Naive thymus-derived CD4-positive, alpha-beta T cell (primary cell): ENCODE data around the gene OSBPL6. TPM values are rescaled to one million over a fixed set of nuclear protein-coding genes. Genes with fewer than 3 reads are reported as not detected.
"Not testable (repeated sequence)": the region's sequence is repeated elsewhere in the genome, so short reads cannot be mapped to it uniquely, and the experiment has no call there.

Experiments
- ATAC-seq: fragments of 150-1000 bp; cut with Tn5 transposase; 2 replicates; pipeline ENCODE4 v1.10.0; 2021; ENCODE audit warnings: mild to moderate bottlenecking, moderate library complexity
- CTCF ChIA-PET: fragments of 350-600 bp; sonication (Branson Sonifier 250); formaldehyde crosslinking; loops from one replicate; lab custom pipeline; 2021; ENCODE audit warnings: antibody characterized with exemption; lab: Charles Lee
- POLR2A ChIA-PET: fragments of 350-600 bp; sonication (Branson Sonifier 250); formaldehyde crosslinking; loops from one replicate; lab custom pipeline; 2021; ENCODE audit warnings: antibody characterized with exemption, inconsistent platforms; lab: Charles Lee
- DNase-seq, 9 donors: peaks; one replicate each; pipeline versions ENCODE4 v3.0.0 to v3.0.0-alpha.2; 2020 to 2022; ENCODE audit warnings: mixed read lengths in 1 of 9
- H3K27ac ChIP-seq: one replicate; pipeline ENCODE4 v1.7.0; 2013; ENCODE audit warnings: mild to moderate bottlenecking, low read depth, low read length, moderate library complexity
- H3K27me3 ChIP-seq, 2 donors: one replicate each; pipeline ENCODE4 v1.7.0; 2013; ENCODE audit warnings: low read length in 2 of 2, mild to moderate bottlenecking in 2 of 2, moderate library complexity in 2 of 2; ENCODE audit not compliant: control insufficient read depth in 2 of 2, insufficient read depth in 2 of 2
- H3K36me3 ChIP-seq, 3 experiments: 1 replicate in 2 of 3; 2 replicates in 1 of 3; pipeline ENCODE4 v1.7.0; 2013; ENCODE audit warnings: low read length in 3 of 3, mild to moderate bottlenecking in 3 of 3, moderate library complexity in 1 of 3; ENCODE audit not compliant: insufficient read depth in 3 of 3, control insufficient read depth in 2 of 3
- H3K4me1 ChIP-seq, 2 donors: one replicate each; pipeline ENCODE4 v1.7.0; 2013; ENCODE audit warnings: low read length in 2 of 2, mild to moderate bottlenecking in 2 of 2, moderate library complexity in 1 of 2; ENCODE audit not compliant: control insufficient read depth in 2 of 2, insufficient read depth in 2 of 2
- H3K4me3 ChIP-seq: 2 replicates; pipeline ENCODE4 v1.7.0; 2013; ENCODE audit warnings: mild to moderate bottlenecking, low read length
- H3K9me3 ChIP-seq, 3 experiments: 1 replicate in 2 of 3; 2 replicates in 1 of 3; pipeline ENCODE4 v1.7.0; 2013; ENCODE audit warnings: low read length in 3 of 3; ENCODE audit not compliant: control insufficient read depth in 2 of 3
- H3K27ac Mint-ChIP-seq, 9 donors: one replicate each; pipeline ENCODE4 v1.8.0; 2020 to 2022; ENCODE audit warnings: mixed read lengths in 9 of 9, mild to moderate bottlenecking in 8 of 9, moderate library complexity in 5 of 9, inconsistent platforms in 2 of 9
- H3K27me3 Mint-ChIP-seq, 5 donors: one replicate each; pipeline ENCODE4 v1.8.0; 2021 to 2022; ENCODE audit warnings: mixed read lengths in 5 of 5, mild to moderate bottlenecking in 1 of 5
- H3K36me3 Mint-ChIP-seq, 5 donors: one replicate each; pipeline ENCODE4 v1.8.0; 2020 to 2022; ENCODE audit warnings: mixed read lengths in 5 of 5, mild to moderate bottlenecking in 3 of 5, inconsistent platforms in 1 of 5
- H3K4me1 Mint-ChIP-seq, 7 donors: one replicate each; pipeline ENCODE4 v1.8.0; 2020 to 2022; ENCODE audit warnings: mixed read lengths in 7 of 7, mild to moderate bottlenecking in 3 of 7, inconsistent platforms in 1 of 7
- H3K4me3 Mint-ChIP-seq, 10 donors: one replicate each; pipeline ENCODE4 v1.8.0; 2020 to 2022; ENCODE audit warnings: mild to moderate bottlenecking in 10 of 10, mixed read lengths in 10 of 10, moderate library complexity in 6 of 10, inconsistent platforms in 2 of 10
- H3K9me3 Mint-ChIP-seq, 11 donors: one replicate each; pipeline ENCODE4 v1.8.0; 2020 to 2022; ENCODE audit warnings: mixed read lengths in 11 of 11, mild to moderate bottlenecking in 4 of 11, inconsistent platforms in 1 of 11, moderate library complexity in 1 of 11
- intact Hi-C, 2 donors: fragments of 100-400 bp; cut with micrococcal nuclease; formaldehyde crosslinking; loops; one replicate each; pipeline ENCODE4 v1.15.1; 2023
- polyA plus RNA-seq, 2 donors: library from polyadenylated mRNA; unstranded; fragments of 300-500 nt; fragmentation: Illumina TruSeq; gene quantifications; one replicate each; pipeline ENCODE4 v1.2.3, GENCODE V29; 2021
- total RNA-seq, 6 experiments: library from RNA in 5 of 6; stranded (reverse) in 5 of 6; gene quantifications; 1 replicate in 5 of 6; 2 replicates in 1 of 6; pipeline ENCODE4 v1.2.3 and lab custom pipeline; 2021 to 2026

The OSBPL6 gene
- total and polyA plus RNA-seq, 7 experiments from 2014 or later, result 0.05 to 1.1 (median 0.48) TPM; not detected in 2

GRCh38 chr2:178350051-178350450 is 155.7 kb downstream of the OSBPL6 start:
- no peak overlapping the region for H3K4me3 ChIP-seq
- Mint-ChIP-seq H3K4me1 (no peaks in the 10 kb centered on the region), H3K27me3 (peaks cover 29 to 58% (median 55%) of the 10 kb centered on the region in 5 donors), H3K27ac (no peak overlapping the region), H3K36me3 (peaks cover 0 to 4% (median 0%) of the 10 kb centered on the region in 5 donors), H3K9me3 (peaks cover 0 to 18% (median 7%) of the 10 kb centered on the region in 11 donors), H3K4me3 (no peak overlapping the region)
- no peaks in the 10 kb centered on the region for H3K4me1 ChIP-seq
- no peak for ATAC-seq
- no peak for DNase-seq
- no peak overlapping the region for H3K27ac ChIP-seq
- no peaks in the 10 kb centered on the region for H3K36me3 ChIP-seq
- no peaks in the 10 kb centered on the region for H3K27me3 ChIP-seq
- no peaks in the 10 kb centered on the region for H3K9me3 ChIP-seq
- CTCF ChIA-PET, result no interaction called here
- POLR2A ChIA-PET, result no interaction called here
- intact Hi-C loops, result no loop called here

GRCh38 chr2:178357704-178358103 is 163.4 kb downstream of the OSBPL6 start:
- H3K4me1 Mint-ChIP-seq, CTCF ChIA-PET, intact Hi-C loops, H3K4me3 ChIP-seq, H3K27me3 ChIP-seq, H3K4me1 ChIP-seq, H3K4me3 Mint-ChIP-seq, POLR2A ChIA-PET, H3K36me3 ChIP-seq, H3K27ac ChIP-seq, H3K27ac Mint-ChIP-seq, H3K9me3 ChIP-seq, DNase-seq, ATAC-seq, H3K36me3 Mint-ChIP-seq: not testable (repeated sequence)
- Mint-ChIP-seq H3K27me3 (peaks cover 4 to 26% (median 18%) of the 10 kb centered on the region in 5 donors), H3K9me3 (peaks cover 5 to 54% (median 19%) of the 10 kb centered on the region in 11 donors)

GRCh38 chr2:178359192-178359912 is 165.0 kb downstream of the OSBPL6 start:
- Histone ChIP-seq H3K4me3 (no peak overlapping the region), H3K27ac (no peak overlapping the region), H3K36me3 (no peaks in the 10 kb centered on the region), H3K9me3 (no peaks in the 10 kb centered on the region), H3K4me1 (no peaks in the 10 kb centered on the region), H3K27me3 (no peaks in the 10 kb centered on the region)
- Mint-ChIP-seq H3K4me3 (no peak overlapping the region), H3K36me3 (no peaks in the 10 kb centered on the region), H3K9me3 (peaks cover 0 to 43% (median 10%) of the 10 kb centered on the region in 11 donors), H3K4me1 (no peaks in the 10 kb centered on the region), H3K27ac (no peak overlapping the region), H3K27me3 (peaks cover 4 to 21% (median 13%) of the 10 kb centered on the region in 5 donors)
- ATAC-seq (no peak), DNase-seq (no peak)
- intact Hi-C loops, result no loop called here
- ChIA-PET CTCF (interaction anchor here (1.1 kb wide), 1 partner anchor 10 kb away, joined by 3 read pairs; no protein-coding TSS in a partner anchor), POLR2A (no interaction called here)

GRCh38 chr2:178361588-178361987 is 167.3 kb downstream of the OSBPL6 start:
- H3K9me3 Mint-ChIP-seq, result peaks cover 0 to 25% (median 6%) of the 10 kb centered on the region in 11 donors
- H3K4me1 Mint-ChIP-seq, result no peaks in the 10 kb centered on the region
- H3K36me3 Mint-ChIP-seq, result no peaks in the 10 kb centered on the region
- H3K9me3 ChIP-seq, result no peaks in the 10 kb centered on the region
- ATAC-seq, result no peak
- H3K27ac Mint-ChIP-seq, result no peak overlapping the region
- no peak overlapping the region for H3K4me3 ChIP-seq
- ChIA-PET POLR2A (no interaction called here), CTCF (no interaction called here)
- H3K27me3 Mint-ChIP-seq, result peaks cover 4 to 19% (median 9%) of the 10 kb centered on the region in 5 donors
- no peaks in the 10 kb centered on the region for H3K27me3 ChIP-seq
- H3K4me1 ChIP-seq, result no peaks in the 10 kb centered on the region
- H3K27ac ChIP-seq, result no peak overlapping the region
- DNase-seq, result no peak
- intact Hi-C loops, result no loop called here
- H3K4me3 Mint-ChIP-seq, result no peak overlapping the region
- H3K36me3 ChIP-seq, result no peaks in the 10 kb centered on the region

- no peaks in the 10 kb centered on the region for H3K36me3 Mint-ChIP-seq
- no peaks in the 10 kb centered on the region for H3K27me3 ChIP-seq
- H3K9me3 Mint-ChIP-seq, result peaks cover 0 to 12% (median 0%) of the 10 kb centered on the region in 11 donors
- H3K4me3 Mint-ChIP-seq, result no peak overlapping the region
- ATAC-seq, result no peak
- no peak for DNase-seq
- H3K9me3 ChIP-seq, result no peaks in the 10 kb centered on the region
- no peak overlapping the region for H3K27ac Mint-ChIP-seq
- ChIA-PET CTCF (no interaction called here), POLR2A (no interaction called here)
- no peak overlapping the region for H3K4me3 ChIP-seq
- no peaks in the 10 kb centered on the region for H3K4me1 Mint-ChIP-seq
- H3K27me3 Mint-ChIP-seq, result peaks cover 4 to 19% (median 9%) of the 10 kb centered on the region in 5 donors
- H3K4me1 ChIP-seq, result no peaks in the 10 kb centered on the region
- H3K27ac ChIP-seq, result no peak overlapping the region
- no peaks in the 10 kb centered on the region for H3K36me3 ChIP-seq
- intact Hi-C loops, result no loop called here
Observed at GRCh38 chr2:178363252-178363651, 168.9 kb downstream of the OSBPL6 start.

- no peak overlapping the region for H3K27ac ChIP-seq
- no peaks in the 10 kb centered on the region for H3K4me1 Mint-ChIP-seq
- no peaks in the 10 kb centered on the region for H3K9me3 Mint-ChIP-seq
- H3K36me3 ChIP-seq, result no peaks in the 10 kb centered on the region
- no peaks in the 10 kb centered on the region for H3K36me3 Mint-ChIP-seq
- CTCF ChIA-PET, result no interaction called here
- no peak overlapping the region for H3K4me3 ChIP-seq
- no peaks in the 10 kb centered on the region for H3K9me3 ChIP-seq
- no peak overlapping the region for H3K27ac Mint-ChIP-seq
- POLR2A ChIA-PET, result no interaction called here
- intact Hi-C loops, result no loop called here
- H3K4me3 Mint-ChIP-seq, result no peak overlapping the region
- peaks cover 4 to 19% (median 9%) of the 10 kb centered on the region in 5 donors for H3K27me3 Mint-ChIP-seq
- no peaks in the 10 kb centered on the region for H3K27me3 ChIP-seq
- ATAC-seq (no peak), DNase-seq (no peak)
- H3K4me1 ChIP-seq, result no peaks in the 10 kb centered on the region
Observed at GRCh38 chr2:178365116-178365515, 170.8 kb downstream of the OSBPL6 start.

- Histone ChIP-seq H3K27ac (no peak overlapping the region), H3K9me3 (no peaks in the 10 kb centered on the region), H3K4me3 (no peak overlapping the region), H3K27me3 (no peaks in the 10 kb centered on the region), H3K36me3 (no peaks in the 10 kb centered on the region), H3K4me1 (no peaks in the 10 kb centered on the region)
- intact Hi-C loops, result no loop called here
- POLR2A ChIA-PET, result no interaction called here
- CTCF ChIA-PET, result no interaction called here
- Mint-ChIP-seq H3K4me1 (no peaks in the 10 kb centered on the region), H3K36me3 (no peaks in the 10 kb centered on the region), H3K27ac (no peak overlapping the region), H3K27me3 (peaks cover 4 to 27% (median 9%) of the 10 kb centered on the region in 5 donors), H3K9me3 (no peaks in the 10 kb centered on the region), H3K4me3 (no peak overlapping the region)
- ATAC-seq (no peak), DNase-seq (no peak)
Observed at GRCh38 chr2:178366412-178366811, 172.1 kb downstream of the OSBPL6 start.
